ENCODE data around the gene GPC2. TPM values are rescaled to one million over a fixed set of nuclear protein-coding genes. Genes with fewer than 3 reads are reported as not detected.

Gene GPC2
- total RNA-seq, 1 experiment from 2014 or later = 23.3 TPM

DNA sequence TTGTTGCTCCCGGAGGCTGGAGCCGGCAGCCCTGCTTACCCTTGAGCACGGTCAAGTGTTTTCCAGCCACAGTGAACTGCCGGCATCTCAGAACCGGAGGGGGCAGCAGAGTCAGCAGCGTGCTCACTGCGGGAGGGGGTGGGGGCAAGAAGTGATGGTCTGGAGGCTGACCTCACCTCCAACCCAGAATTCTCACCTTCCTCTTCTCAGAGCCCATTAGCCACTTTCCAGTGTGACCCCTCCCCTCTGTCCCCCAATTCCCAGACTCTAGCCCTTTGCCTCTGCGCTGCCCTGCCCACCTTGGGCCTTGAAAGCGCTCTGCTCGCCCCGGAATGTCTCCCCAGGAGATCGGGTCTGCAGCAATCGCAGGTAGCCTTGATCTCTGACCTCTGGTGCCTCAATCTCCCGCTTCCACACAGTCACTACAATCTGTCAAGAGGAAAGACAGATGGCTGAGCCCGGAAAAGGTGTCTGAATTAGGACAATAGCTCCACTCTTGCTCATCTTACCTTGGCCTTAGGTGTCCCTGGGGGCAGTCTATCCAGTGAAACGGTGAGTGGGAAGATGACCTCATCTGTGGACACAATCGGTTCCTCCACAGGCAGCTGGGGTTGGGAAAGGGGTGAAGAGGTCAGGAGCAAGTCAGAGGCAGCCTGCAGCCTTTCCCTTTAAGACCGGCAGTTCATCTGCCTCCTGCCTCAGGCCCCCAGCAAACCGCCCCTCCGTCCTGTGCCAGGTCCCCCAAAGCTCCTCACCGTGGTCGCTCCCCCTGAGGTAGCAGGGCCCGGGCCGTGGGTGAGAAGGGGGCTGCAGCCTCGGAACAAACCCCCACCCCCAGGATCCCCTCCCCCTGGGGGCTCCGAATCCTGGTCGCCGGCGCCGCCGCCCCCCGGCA, 19.6 kb downstream of the GPC2 start:
- TSS peak; percentile 28 for BruUV-seq (replicated peaks)
- CTCF ChIA-PET = interaction anchor here (0.6 kb wide), 1 partner anchor 9 kb away, joined by 3 read pairs; the partner anchor contains the start of gene LAMTOR4
- no peak for DNase-seq (ENCODE audit: low spot score)
- H3K4me3 ChIP-seq (ENCODE audit: low read depth, low read length, poor library complexity, severe bottlenecking) = peak overlapping the region; percentile 89
- TF ChIP-seq EZH2 (IDR thresholded peaks at IDR 0.05; ENCODE audit: borderline replicate concordance, low read depth, low read length, poor library complexity, severe bottlenecking) (no peak), CTCF (conservative IDR thresholded peaks at IDR 0.05; ENCODE audit: low read depth, low read length) (no peak)
- H3K36me3 ChIP-seq (ENCODE audit: insufficient read depth, low read length, poor library complexity, severe bottlenecking) = peaks cover 25% of the 10 kb centered on the region
- no peaks in the 10 kb centered on the region for H3K9me3 ChIP-seq (ENCODE audit: low read depth, low read length, poor library complexity, severe bottlenecking)
- H3K27me3 ChIP-seq (replicated peaks; ENCODE audit: insufficient read depth, low read depth, low read length, poor library complexity) = no peaks in the 10 kb centered on the region
- intact Hi-C loops (cut with micrococcal nuclease; ENCODE audit: unreplicated experiment) = loop anchor here (1.0 kb wide), 1 partner anchor 9 kb away; the partner anchor contains the start of gene LAMTOR4
- H3K4me1 ChIP-seq (ENCODE audit: insufficient read depth, low read length, poor library complexity, severe bottlenecking) = peaks cover 20% of the 10 kb centered on the region
- POLR2A ChIA-PET (ENCODE audit: low non-redundant PET) = no interaction called here
- H3K27ac ChIP-seq (ENCODE audit: low read depth, low read length, poor library complexity, severe bottlenecking) = peak overlapping the region; percentile 85

DNA sequence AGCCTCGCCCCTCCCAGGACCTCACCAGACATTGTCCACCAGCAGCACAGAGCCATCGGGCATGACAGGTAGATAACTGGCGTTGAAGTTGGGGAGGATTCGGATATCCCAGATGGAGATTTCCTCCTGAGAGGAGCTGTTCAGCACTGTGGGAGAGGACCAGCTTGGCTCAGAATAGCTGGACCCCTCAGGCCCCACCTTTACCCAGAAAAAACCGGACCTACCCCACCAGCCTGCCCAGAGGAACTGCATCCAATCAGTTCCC, 20.2 kb downstream of the GPC2 start:
- Histone ChIP-seq H3K27me3 (replicated peaks; ENCODE audit: insufficient read depth, low read depth, low read length, poor library complexity) (no peaks in the 10 kb centered on the region), H3K4me1 (ENCODE audit: insufficient read depth, low read length, poor library complexity, severe bottlenecking) (peaks cover 20% of the 10 kb centered on the region), H3K4me3 (ENCODE audit: low read depth, low read length, poor library complexity, severe bottlenecking) (peak overlapping the region; percentile 89), H3K9me3 (ENCODE audit: low read depth, low read length, poor library complexity, severe bottlenecking) (no peaks in the 10 kb centered on the region), H3K27ac (ENCODE audit: low read depth, low read length, poor library complexity, severe bottlenecking) (no peak overlapping the region), H3K36me3 (ENCODE audit: insufficient read depth, low read length, poor library complexity, severe bottlenecking) (peaks cover 25% of the 10 kb centered on the region)
- TF ChIP-seq EZH2 (IDR thresholded peaks at IDR 0.05; ENCODE audit: borderline replicate concordance, low read depth, low read length, poor library complexity, severe bottlenecking) (no peak), CTCF (conservative IDR thresholded peaks at IDR 0.05; ENCODE audit: low read depth, low read length) (no peak)
- intact Hi-C loops (cut with micrococcal nuclease; ENCODE audit: unreplicated experiment) = no loop called here
- DNase-seq (ENCODE audit: low spot score) = no peak
- POLR2A ChIA-PET (ENCODE audit: low non-redundant PET) = no interaction called here
- CTCF ChIA-PET = no interaction called here
- no TSS peak for BruUV-seq (replicated peaks)

GRCh38 chr7:100156331-100157068, 20.7 kb downstream of the GPC2 start:
- peaks cover 25% of the 10 kb centered on the region for H3K36me3 ChIP-seq (ENCODE audit: insufficient read depth, low read length, poor library complexity, severe bottlenecking)
- no TSS peak for BruUV-seq (replicated peaks)
- no peaks in the 10 kb centered on the region for H3K9me3 ChIP-seq (ENCODE audit: low read depth, low read length, poor library complexity, severe bottlenecking)
- H3K4me3 ChIP-seq (ENCODE audit: low read depth, low read length, poor library complexity, severe bottlenecking) = peak overlapping the region; percentile 89
- H3K27me3 ChIP-seq (replicated peaks; ENCODE audit: insufficient read depth, low read depth, low read length, poor library complexity) = no peaks in the 10 kb centered on the region
- peaks cover 20% of the 10 kb centered on the region for H3K4me1 ChIP-seq (ENCODE audit: insufficient read depth, low read length, poor library complexity, severe bottlenecking)
- intact Hi-C loops (cut with micrococcal nuclease; ENCODE audit: unreplicated experiment) = no loop called here
- no peak overlapping the region for H3K27ac ChIP-seq (ENCODE audit: low read depth, low read length, poor library complexity, severe bottlenecking)
- ChIA-PET CTCF (no interaction called here), POLR2A (ENCODE audit: low non-redundant PET) (no interaction called here)
- TF ChIP-seq CTCF (conservative IDR thresholded peaks at IDR 0.05; ENCODE audit: low read depth, low read length) (no peak), EZH2 (IDR thresholded peaks at IDR 0.05; ENCODE audit: borderline replicate concordance, low read depth, low read length, poor library complexity, severe bottlenecking) (no peak)
- DNase-seq (ENCODE audit: low spot score) = no peak

All from A673 (cell line).